Transverse colon (tissue), 4 donors: Measurements from ENCODE around the gene ZNF516. TPM values are rescaled to one million over a fixed set of nuclear protein-coding genes. Genes with fewer than 3 reads are reported as not detected.

Source experiments
- DNase-seq: peaks from one replicate; pipeline ENCODE4 v3.0.0-alpha.2; 2019
- H3K27ac ChIP-seq, 4 donors: fragments of 200-600 bp; sonication (generic); 2 replicates each; pipeline ENCODE4 v1.5.1; 2016 to 2018; ENCODE audit warnings: inconsistent platforms in 4 of 4
- H3K27me3 ChIP-seq: fragments of 200-600 bp; sonication (generic); 2 replicates; pipeline ENCODE4 v1.5.1; 2017; ENCODE audit warnings: inconsistent platforms
- H3K36me3 ChIP-seq, 4 donors: fragments of 200-600 bp; sonication (generic); 2 replicates each; pipeline ENCODE4 v1.5.1; 2017 to 2019; ENCODE audit warnings: inconsistent platforms in 4 of 4
- H3K4me1 ChIP-seq, 4 donors: fragments of 200-600 bp; sonication (generic); 2 replicates each; pipeline ENCODE4 v1.5.1; 2017 to 2020; ENCODE audit warnings: inconsistent platforms in 4 of 4
- H3K4me3 ChIP-seq, 4 donors: fragments of 200-600 bp; sonication (generic); 1 replicate in 1 of 4; 2 replicates in 3 of 4; pipeline versions ENCODE4 v1.5.1 to v1.6.1; 2017 to 2019; ENCODE audit warnings: inconsistent platforms in 4 of 4
- H3K9me3 ChIP-seq, 2 donors: fragments of 200-600 bp; sonication (generic); 2 replicates each; pipeline ENCODE4 v1.5.1; 2017 to 2019; ENCODE audit warnings: inconsistent platforms in 2 of 2
- CTCF ChIP-seq, 5 experiments: fragments of 200-600 bp in 3 of 5; fragments of 450-650 bp in 2 of 5; sonication (generic) in 3 of 5; IDR thresholded peaks; 1 replicate in 2 of 5; 2 replicates in 3 of 5; pipeline ENCODE4 v1.5.1; 2016 to 2017; ENCODE audit warnings: antibody characterized with exemption in 5 of 5, inconsistent platforms in 3 of 5, mild to moderate bottlenecking in 2 of 5, moderate library complexity in 1 of 5
- EP300 ChIP-seq: sonication (generic); formaldehyde crosslinking; IDR thresholded peaks from one replicate; pipeline ENCODE4 v1.6.1; 2017; ENCODE audit warnings: antibody characterized with exemption, low read depth
- POLR2A ChIP-seq: fragments of 450-650 bp; IDR thresholded peaks from one replicate; pipeline ENCODE4 v1.6.1; 2016; ENCODE audit warnings: antibody characterized with exemption, mild to moderate bottlenecking, moderate library complexity
- POLR2AphosphoS5 ChIP-seq, 3 donors: sonication (generic); formaldehyde crosslinking; IDR thresholded peaks; one replicate each; pipeline ENCODE4 v1.6.1; 2016; ENCODE audit warnings: antibody characterized with exemption in 3 of 3
- WGBS, 2 donors: methylation state at CpG; one replicate each; pipeline ENCODE4 v1.1.5; 2018; ENCODE audit warnings: low coverage in 1 of 2; 5-methylcytosine and 5-hydroxymethylcytosine counted together
- in situ Hi-C, 4 donors: fragments of 200-750 bp; cut with MboI; loops; one replicate each; pipeline versions ENCODE4 v1.15.0 to v1.15.1; 2017; ENCODE audit warnings: low sequenced_read_pairs in 3 of 4, low pct_ligation_motif_present in 1 of 4, low pct_unique_long_range_greater_than_20kb in 1 of 4
- intact Hi-C: fragments of 100-400 bp; cut with DNase I; formaldehyde crosslinking; loops from one replicate; pipeline ENCODE4 v1.15.1; 2023; ENCODE audit warnings: low total_unique reads
- total RNA-seq, 4 donors: library from RNA; depleted of rRNA; stranded (reverse); fragments of >200 nt; gene quantifications; one replicate each; pipeline ENCODE4 v1.1.0, GENCODE V29; 2016

The ZNF516 gene
- total RNA-seq, 4 donors from 2014 or later: 19.4 to 37.8 (median 26.7) TPM

DNA sequence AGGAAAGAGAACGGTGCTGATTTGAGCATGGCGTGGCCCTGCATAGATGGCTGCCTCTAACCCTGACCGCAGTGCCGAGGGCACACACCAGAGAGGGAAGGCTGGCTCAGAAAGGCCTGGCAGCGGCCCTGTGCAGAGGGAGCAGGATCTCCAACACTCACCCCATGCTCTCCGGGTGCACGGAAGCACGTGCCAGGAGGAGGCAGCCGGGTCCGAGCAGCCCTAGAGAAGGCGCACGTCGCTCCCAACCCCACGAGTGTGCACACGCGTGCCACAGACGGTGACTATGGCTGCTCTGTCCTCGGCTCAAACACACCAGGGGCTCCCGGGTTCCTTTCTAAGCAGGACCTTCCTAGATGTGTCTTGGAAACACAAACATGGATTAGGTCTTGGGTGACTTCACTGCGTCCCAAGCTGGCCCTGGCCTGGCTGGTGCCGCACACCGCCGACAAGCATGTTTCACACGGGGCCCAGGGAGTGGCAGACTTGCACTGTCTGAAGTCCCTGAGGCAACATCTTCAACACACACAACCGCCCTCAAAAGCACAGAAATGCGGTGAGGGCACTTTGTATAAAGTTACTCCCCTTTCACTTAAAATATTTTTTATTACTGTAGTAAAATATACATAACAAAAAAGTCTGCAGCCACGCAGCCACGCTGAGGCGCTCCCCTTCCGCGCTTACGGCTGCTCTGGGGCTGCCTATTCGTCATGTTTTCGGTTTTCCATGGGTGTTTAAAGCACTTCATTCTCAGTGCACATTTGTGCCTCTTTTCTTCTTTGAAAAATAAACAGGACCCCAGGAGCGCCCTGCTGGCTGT lies 110.0 kb downstream of the ZNF516 start:
- H3K27ac ChIP-seq: no peak overlapping the region
- H3K36me3 ChIP-seq: no peaks in the 10 kb centered on the region
- 87 to 94% methylated on average over 3 to 35 of the region's 35 CpGs for WGBS, 2 donors
- H3K9me3 ChIP-seq: no peaks in the 10 kb centered on the region
- H3K4me3 ChIP-seq: no peak overlapping the region
- peaks cover 0 to 15% (median under 1%) of the 10 kb centered on the region in 4 donors for H3K4me1 ChIP-seq
- in situ Hi-C loops: loop anchor here in 1 of 4 donors (10.0 kb wide), 1 partner anchor 310 kb away; no protein-coding TSS in a partner anchor
- no peaks in the 10 kb centered on the region for H3K27me3 ChIP-seq
- DNase-seq: no peak
- intact Hi-C loops: no loop called here
- TF ChIP-seq POLR2AphosphoS5 (IDR thresholded peaks at IDR 0.05): no peak
- no peak for TF ChIP-seq EP300
- no peak for TF ChIP-seq POLR2A

- intact Hi-C loops: no loop called here
These were observed 110.8 kb downstream of the ZNF516 start for GRCh38 chr18:76384114-76384790.

DNA sequence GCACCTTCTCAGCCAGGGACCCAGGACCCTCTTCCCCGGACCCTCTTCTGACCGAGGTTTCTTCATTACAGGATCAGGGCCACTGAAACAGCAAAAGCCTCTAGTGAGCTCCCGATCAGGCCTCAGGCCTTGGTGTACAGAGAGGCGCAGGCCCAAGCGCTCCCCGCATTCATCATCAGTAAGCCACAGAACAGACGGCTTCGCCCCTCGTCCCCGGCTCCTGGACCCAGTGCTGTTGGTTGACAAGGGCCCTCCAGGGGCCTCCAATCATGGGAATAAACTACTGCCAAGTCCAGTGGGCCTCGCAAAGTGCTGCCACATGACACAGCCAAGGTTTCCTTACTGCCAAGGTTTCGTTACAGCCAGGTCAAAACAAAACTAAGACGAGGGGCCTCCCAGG lies 111.4 kb downstream of the ZNF516 start:
- in situ Hi-C loops: loop anchor here in 1 of 4 donors (10.0 kb wide), 1 partner anchor 311 kb away; no protein-coding TSS in a partner anchor
- TF ChIP-seq POLR2A: no peak
- TF ChIP-seq EP300: no peak
- no peak for TF ChIP-seq POLR2AphosphoS5 (IDR thresholded peaks at IDR 0.05)
- TF ChIP-seq CTCF (IDR thresholded peaks at IDR 0.05): no peak
- intact Hi-C loops: no loop called here
- peaks cover 0 to under 1% (median 0%) of the 10 kb centered on the region in 4 donors for H3K4me1 ChIP-seq
- H3K4me3 ChIP-seq: no peak overlapping the region
- WGBS, 2 donors: 89 to 100% methylated on average over 1 to 13 of the region's 13 CpGs
- no peak for DNase-seq
- H3K9me3 ChIP-seq: no peaks in the 10 kb centered on the region
- peaks cover 0 to 6% (median 0%) of the 10 kb centered on the region in 4 donors for H3K36me3 ChIP-seq
- no peak overlapping the region for H3K27ac ChIP-seq
- H3K27me3 ChIP-seq: no peaks in the 10 kb centered on the region

More at GRCh38 chr18:76384114-76384790, 110.8 kb downstream of the ZNF516 start:
- Histone ChIP-seq H3K4me3 (no peak overlapping the region), H3K27me3 (no peaks in the 10 kb centered on the region), H3K27ac (no peak overlapping the region), H3K9me3 (no peaks in the 10 kb centered on the region), H3K36me3 (no peaks in the 10 kb centered on the region), H3K4me1 (peaks cover 0 to 7% (median 0%) of the 10 kb centered on the region in 4 donors)
- in situ Hi-C loops: loop anchor here in 1 of 4 donors (10.0 kb wide), 1 partner anchor 311 kb away; no protein-coding TSS in a partner anchor
- WGBS, 2 donors: 90% methylated on average over 23 of the region's 30 CpGs; no CpG with 5 or more reads in 1 of the 2 donors
- no peak for TF ChIP-seq CTCF (IDR thresholded peaks at IDR 0.05)
- TF ChIP-seq POLR2AphosphoS5 (IDR thresholded peaks at IDR 0.05): no peak
- no peak for TF ChIP-seq EP300
- TF ChIP-seq POLR2A: no peak
- no peak for DNase-seq

DNA sequence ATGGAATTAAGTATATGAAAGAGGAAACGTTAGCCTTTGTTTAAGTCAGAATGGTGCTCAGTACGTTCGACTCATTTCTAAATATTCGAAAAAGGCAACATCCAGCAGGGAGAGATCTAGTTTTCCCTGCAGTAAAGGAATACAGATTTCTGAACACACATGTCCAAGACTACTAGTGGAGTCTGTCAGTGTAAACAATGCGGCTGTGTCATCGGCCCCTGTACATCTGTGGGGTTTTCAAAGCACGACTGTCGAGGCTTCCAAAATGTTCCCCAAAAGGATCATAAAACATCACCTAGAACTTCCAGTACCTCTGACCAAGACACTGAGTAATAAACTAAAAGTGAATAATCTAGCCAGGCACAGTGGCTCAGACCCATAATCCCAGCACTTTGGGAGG lies 112.8 kb downstream of the ZNF516 start:
- in situ Hi-C loops: loop anchor here in 1 of 4 donors (10.0 kb wide), 1 partner anchor 313 kb away; no protein-coding TSS in a partner anchor
- Histone ChIP-seq H3K27ac (no peak overlapping the region), H3K9me3 (no peaks in the 10 kb centered on the region), H3K27me3 (no peaks in the 10 kb centered on the region), H3K4me1 (no peaks in the 10 kb centered on the region), H3K36me3 (peaks cover 0 to 12% (median 0%) of the 10 kb centered on the region in 4 donors), H3K4me3 (no peak overlapping the region)
- WGBS, 2 donors: 78 to 87% methylated on average over 4 to 8 of the region's 8 CpGs
- DNase-seq: no peak
- no peak for TF ChIP-seq POLR2AphosphoS5 (IDR thresholded peaks at IDR 0.05)
- TF ChIP-seq EP300: no peak
- TF ChIP-seq CTCF (IDR thresholded peaks at IDR 0.05): no peak
- no peak for TF ChIP-seq POLR2A
- intact Hi-C loops: no loop called here
